Measurements from ENCODE around the gene KCND3. TPM values are rescaled to one million over a fixed set of nuclear protein-coding genes. Genes with fewer than 3 reads are reported as not detected.

Gene KCND3
- total and polyA plus RNA-seq, 2 donors (not counting 3 experiments of a cell fraction or from before 2014, with no cell fraction given): 0.03 TPM; not detected in 1

DNA sequence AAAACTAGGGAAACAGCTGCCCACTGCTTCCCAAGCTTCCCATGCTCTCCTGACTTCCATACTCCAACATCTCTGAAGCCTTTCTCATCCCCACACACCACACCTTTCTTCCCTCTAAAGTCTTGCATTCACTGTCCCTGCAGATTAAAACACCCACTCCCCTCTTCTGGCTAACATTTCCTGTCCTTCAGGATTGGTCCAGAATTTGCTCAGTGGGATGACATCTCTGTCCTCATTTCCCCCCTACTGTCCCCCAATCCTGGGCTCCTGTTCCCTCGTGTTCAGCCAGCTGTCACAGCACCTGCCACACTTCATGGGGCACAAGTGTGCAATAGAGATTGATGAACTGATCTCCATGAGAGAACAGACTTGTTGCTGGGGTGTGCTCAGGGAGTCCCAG lies 82.7 kb downstream of the KCND3 start:
- intact Hi-C loops (cut with micrococcal nuclease): no loop called here
- Histone ChIP-seq H4K20me1 (replicated peaks; ENCODE audit: control insufficient read depth, extremely low read depth, insufficient read depth, low read length) (no peaks in the 10 kb centered on the region), H3K9me1 (replicated peaks; ENCODE audit: control insufficient read depth, extremely low read depth, insufficient read depth, low read length) (no peaks in the 10 kb centered on the region), H3K9ac (replicated peaks; ENCODE audit: extremely low read depth, insufficient read depth, low read length) (no peak overlapping the region), H3K4me3 (replicated peaks in 1 of 3; ENCODE audit: insufficient read depth in 1 of 3, low read depth in 1 of 3, low read length in 3 of 3) (no peak overlapping the region), H2AFZ (ENCODE audit: low read depth, low read length) (no peak overlapping the region), H3K27ac (ENCODE audit: insufficient read depth, low read depth, low read length) (no peak overlapping the region), H3K9me3 (replicated peaks; ENCODE audit: control insufficient read depth, insufficient read depth, low read length) (no peaks in the 10 kb centered on the region), H3K36me3 (ENCODE audit: control insufficient read depth in 2 of 2, extremely low read depth in 1 of 2, insufficient read depth in 2 of 2, low read length in 2 of 2) (no peaks in the 10 kb centered on the region), H3K4me2 (ENCODE audit: insufficient read depth, low read length) (no peak overlapping the region), H3K27me3 (ENCODE audit: control insufficient read depth in 2 of 2, insufficient read depth in 2 of 2, low read length in 2 of 2) (no peaks in the 10 kb centered on the region), H3K79me2 (ENCODE audit: control insufficient read depth, insufficient read depth, low read length) (no peaks in the 10 kb centered on the region), H3K4me1 (ENCODE audit: control insufficient read depth, extremely low read depth, insufficient read depth, low read length) (no peaks in the 10 kb centered on the region)
- DNase-seq (ENCODE audit: low read depth, low spot score) (no peak), FAIRE-seq (no peak)
- CTCF ChIA-PET: no interaction called here
- dilution Hi-C loops (cut with MboI; ENCODE audit: extremely low pct_ligation_motif_present, low sequenced_read_pairs): no loop called here
- TF ChIP-seq EZH2 (IDR thresholded peaks at IDR 0.05; ENCODE audit: borderline replicate concordance, low read depth, low read length, severe bottlenecking) (no peak), POLR2A (IDR thresholded peaks at IDR 0.05; ENCODE audit: low read depth, low read length) (no peak), FOS (IDR thresholded peaks at IDR 0.05; ENCODE audit: borderline replicate concordance, insufficient read depth, low read length) (no peak), JUN (IDR thresholded peaks at IDR 0.05; ENCODE audit: borderline replicate concordance, insufficient read depth, insufficient read length, low read depth) (no peak), MYC (IDR thresholded peaks at IDR 0.05; ENCODE audit: low read depth, low read length) (no peak), POLR2AphosphoS5 (IDR thresholded peaks at IDR 0.05; ENCODE audit: insufficient read depth, low read depth, low read length) (no peak), GATA2 (IDR thresholded peaks at IDR 0.05; ENCODE audit: insufficient read depth, insufficient read length, low read depth, low read length) (no peak)
- TF ChIP-seq, protein P1, sequence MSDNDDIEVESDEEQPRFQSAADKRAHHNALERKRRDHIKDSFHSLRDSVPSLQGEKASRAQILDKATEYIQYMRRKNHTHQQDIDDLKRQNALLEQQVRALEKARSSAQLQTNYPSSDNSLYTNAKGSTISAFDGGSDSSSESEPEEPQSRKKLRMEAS (IDR thresholded peaks at IDR 0.05; ENCODE audit: insufficient read depth, insufficient read length): no peak
- TF ChIP-seq, protein P2, sequence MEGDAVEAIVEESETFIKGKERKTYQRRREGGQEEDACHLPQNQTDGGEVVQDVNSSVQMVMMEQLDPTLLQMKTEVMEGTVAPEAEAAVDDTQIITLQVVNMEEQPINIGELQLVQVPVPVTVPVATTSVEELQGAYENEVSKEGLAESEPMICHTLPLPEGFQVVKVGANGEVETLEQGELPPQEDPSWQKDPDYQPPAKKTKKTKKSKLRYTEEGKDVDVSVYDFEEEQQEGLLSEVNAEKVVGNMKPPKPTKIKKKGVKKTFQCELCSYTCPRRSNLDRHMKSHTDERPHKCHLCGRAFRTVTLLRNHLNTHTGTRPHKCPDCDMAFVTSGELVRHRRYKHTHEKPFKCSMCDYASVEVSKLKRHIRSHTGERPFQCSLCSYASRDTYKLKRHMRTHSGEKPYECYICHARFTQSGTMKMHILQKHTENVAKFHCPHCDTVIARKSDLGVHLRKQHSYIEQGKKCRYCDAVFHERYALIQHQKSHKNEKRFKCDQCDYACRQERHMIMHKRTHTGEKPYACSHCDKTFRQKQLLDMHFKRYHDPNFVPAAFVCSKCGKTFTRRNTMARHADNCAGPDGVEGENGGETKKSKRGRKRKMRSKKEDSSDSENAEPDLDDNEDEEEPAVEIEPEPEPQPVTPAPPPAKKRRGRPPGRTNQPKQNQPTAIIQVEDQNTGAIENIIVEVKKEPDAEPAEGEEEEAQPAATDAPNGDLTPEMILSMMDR (IDR thresholded peaks at IDR 0.05; ENCODE audit: extremely low read depth in 1 of 2, insufficient read depth in 1 of 2, low read depth in 1 of 2, low read length in 2 of 2): no peak
- POLR2A ChIA-PET: no interaction called here
- no TSS peak for BruUV-seq (replicated peaks)

Measured in endothelial cell of umbilical vein (primary cell).